ENCODE results near the gene KIF15. TPM values are rescaled to one million over a fixed set of nuclear protein-coding genes. Genes with fewer than 3 reads are reported as not detected.
"Not testable (repeated sequence)": the region's sequence is repeated elsewhere in the genome, so short reads cannot be mapped to it uniquely, and the experiment has no call there.

KIF15 gene
- polyA plus RNA-seq, 3 donors from 2014 or later, result 0.29 to 0.56 TPM; not detected in 1

GRCh38 chr3:44782891-44783290 lies 21.3 kb downstream of the KIF15 start:
- Mint-ChIP-seq H3K27me3 (ENCODE audit: low read depth in 3 of 3) (peaks cover 0 to 2% (median 0%) of the 10 kb centered on the region in 3 donors), H3K27ac (no peak overlapping the region), H3K9me3 (no peaks in the 10 kb centered on the region), H3K4me3 (no peak overlapping the region), H3K36me3 (peaks cover 0 to 3% (median 0%) of the 10 kb centered on the region in 3 donors), H3K4me1 (no peaks in the 10 kb centered on the region)
- DNase-seq, result no peak

GRCh38 chr3:44795197-44795596 lies 33.6 kb downstream of the KIF15 start:
- H3K9me3 Mint-ChIP-seq, result no peaks in the 10 kb centered on the region
- DNase-seq, result no peak
- peak overlapping the region in 1 of 6 donors; percentile 6 for H3K27ac Mint-ChIP-seq
- H3K4me3 Mint-ChIP-seq, result no peak overlapping the region
- no peaks in the 10 kb centered on the region for H3K27me3 Mint-ChIP-seq (ENCODE audit: low read depth in 3 of 3)
- H3K4me1 Mint-ChIP-seq, result no peaks in the 10 kb centered on the region
- peaks cover 0 to 9% (median 0%) of the 10 kb centered on the region in 3 donors for H3K36me3 Mint-ChIP-seq

GRCh38 chr3:44802011-44802410 lies 40.4 kb downstream of the KIF15 start:
- H3K36me3 Mint-ChIP-seq, result no peaks in the 10 kb centered on the region
- DNase-seq, result no peak
- H3K4me1 Mint-ChIP-seq, result no peaks in the 10 kb centered on the region
- H3K9me3 Mint-ChIP-seq, result no peaks in the 10 kb centered on the region
- H3K27me3 Mint-ChIP-seq (ENCODE audit: low read depth in 3 of 3), result no peaks in the 10 kb centered on the region
- no peak overlapping the region for H3K4me3 Mint-ChIP-seq
- H3K27ac Mint-ChIP-seq, result no peak overlapping the region

GRCh38 chr3:44803298-44803697 lies 41.7 kb downstream of the KIF15 start:
- Mint-ChIP-seq H3K9me3 (no peaks in the 10 kb centered on the region), H3K4me1 (no peaks in the 10 kb centered on the region), H3K27ac (no peak overlapping the region), H3K27me3 (ENCODE audit: low read depth in 3 of 3) (no peaks in the 10 kb centered on the region), H3K36me3 (no peaks in the 10 kb centered on the region), H3K4me3 (no peak overlapping the region)
- no peak for DNase-seq

GRCh38 chr3:44805960-44806359 lies 44.4 kb downstream of the KIF15 start:
- no peaks in the 10 kb centered on the region for H3K4me1 Mint-ChIP-seq
- no peak overlapping the region for H3K4me3 Mint-ChIP-seq
- H3K27ac Mint-ChIP-seq, result no peak overlapping the region
- no peaks in the 10 kb centered on the region for H3K27me3 Mint-ChIP-seq (ENCODE audit: low read depth in 3 of 3)
- peaks cover 0 to 3% (median 0%) of the 10 kb centered on the region in 3 donors for H3K36me3 Mint-ChIP-seq
- no peak for DNase-seq
- no peaks in the 10 kb centered on the region for H3K9me3 Mint-ChIP-seq

GRCh38 chr3:44814751-44815150 lies 53.2 kb downstream of the KIF15 start:
- Mint-ChIP-seq H3K4me1 (no peaks in the 10 kb centered on the region), H3K9me3 (no peaks in the 10 kb centered on the region), H3K27ac (no peak overlapping the region), H3K4me3 (no peak overlapping the region), H3K36me3 (peaks cover 0 to 21% (median 5%) of the 10 kb centered on the region in 3 donors), H3K27me3 (ENCODE audit: low read depth in 3 of 3) (peaks cover 0 to 1% (median 0%) of the 10 kb centered on the region in 3 donors)
- no peak for DNase-seq

GRCh38 chr3:44816334-44816733 lies 54.7 kb downstream of the KIF15 start:
- peaks cover 0 to 24% (median 5%) of the 10 kb centered on the region in 3 donors for H3K36me3 Mint-ChIP-seq
- DNase-seq; H3K27me3 Mint-ChIP-seq (ENCODE audit: low read depth in 3 of 3); H3K9me3 Mint-ChIP-seq; H3K4me1 Mint-ChIP-seq; H3K4me3 Mint-ChIP-seq; H3K27ac Mint-ChIP-seq: not testable (repeated sequence)

GRCh38 chr3:44821206-44821605 lies 59.6 kb downstream of the KIF15 start:
- H3K36me3 Mint-ChIP-seq, result peaks cover 0 to 36% (median 14%) of the 10 kb centered on the region in 3 donors
- not testable (repeated sequence) for H3K27me3 Mint-ChIP-seq (ENCODE audit: low read depth in 3 of 3); DNase-seq; H3K4me3 Mint-ChIP-seq; H3K9me3 Mint-ChIP-seq; H3K27ac Mint-ChIP-seq; H3K4me1 Mint-ChIP-seq

- no peak overlapping the region for H3K4me3 Mint-ChIP-seq
- H3K27ac Mint-ChIP-seq, result no peak overlapping the region
- peaks cover 0 to 2% (median 0%) of the 10 kb centered on the region in 6 donors for H3K9me3 Mint-ChIP-seq
- H3K27me3 Mint-ChIP-seq (ENCODE audit: low read depth in 3 of 3), result no peaks in the 10 kb centered on the region
- no peak for DNase-seq
- H3K4me1 Mint-ChIP-seq, result no peaks in the 10 kb centered on the region
- peaks cover 0 to 12% (median 9%) of the 10 kb centered on the region in 3 donors for H3K36me3 Mint-ChIP-seq
These were observed 63.8 kb downstream of the KIF15 start for GRCh38 chr3:44825264-44825925.

- Mint-ChIP-seq H3K27ac (no peak overlapping the region), H3K9me3 (peaks cover 0 to 2% (median 0%) of the 10 kb centered on the region in 6 donors), H3K27me3 (ENCODE audit: low read depth in 3 of 3) (no peaks in the 10 kb centered on the region), H3K4me1 (no peaks in the 10 kb centered on the region), H3K36me3 (peaks cover 0 to 12% (median 7%) of the 10 kb centered on the region in 3 donors), H3K4me3 (no peak overlapping the region)
- no peak for DNase-seq
These were observed 65.6 kb downstream of the KIF15 start for GRCh38 chr3:44827196-44827595.

- peaks cover 0 to 5% (median 5%) of the 10 kb centered on the region in 3 donors for H3K36me3 Mint-ChIP-seq
- no peak overlapping the region for H3K4me3 Mint-ChIP-seq
- H3K27me3 Mint-ChIP-seq (ENCODE audit: low read depth in 3 of 3), result no peaks in the 10 kb centered on the region
- H3K27ac Mint-ChIP-seq, result no peak overlapping the region
- H3K9me3 Mint-ChIP-seq, result peaks cover under 1 to 6% (median 3%) of the 10 kb centered on the region in 6 donors
- no peaks in the 10 kb centered on the region for H3K4me1 Mint-ChIP-seq
- no peak for DNase-seq
These were observed 69.6 kb downstream of the KIF15 start for GRCh38 chr3:44831232-44831631.

- DNase-seq, result no peak
- Mint-ChIP-seq H3K9me3 (peaks cover 7 to 13% (median 9%) of the 10 kb centered on the region in 6 donors), H3K36me3 (peaks cover 7 to 13% (median 13%) of the 10 kb centered on the region in 3 donors), H3K27me3 (ENCODE audit: low read depth in 3 of 3) (no peaks in the 10 kb centered on the region), H3K27ac (peak overlapping the region in 2 of 6 donors; percentile 17 to 75), H3K4me1 (no peaks in the 10 kb centered on the region), H3K4me3 (no peak overlapping the region)
These were observed 70.4 kb downstream of the KIF15 start for GRCh38 chr3:44832032-44832431.

GRCh38 chr3:44832965-44833364 lies 71.4 kb downstream of the KIF15 start:
- peaks cover 8 to 21% (median 16%) of the 10 kb centered on the region in 3 donors for H3K36me3 Mint-ChIP-seq
- H3K27ac Mint-ChIP-seq, result no peak overlapping the region
- H3K4me1 Mint-ChIP-seq, result no peaks in the 10 kb centered on the region
- H3K9me3 Mint-ChIP-seq, result peaks cover 8 to 16% (median 11%) of the 10 kb centered on the region in 6 donors
- no peaks in the 10 kb centered on the region for H3K27me3 Mint-ChIP-seq (ENCODE audit: low read depth in 3 of 3)
- no peak for DNase-seq
- H3K4me3 Mint-ChIP-seq, result no peak overlapping the region

- Mint-ChIP-seq H3K4me1 (no peaks in the 10 kb centered on the region), H3K4me3 (no peak overlapping the region), H3K36me3 (peaks cover 8 to 23% (median 16%) of the 10 kb centered on the region in 3 donors), H3K27me3 (ENCODE audit: low read depth in 3 of 3) (no peaks in the 10 kb centered on the region), H3K9me3 (peaks cover 8 to 16% (median 12%) of the 10 kb centered on the region in 6 donors), H3K27ac (no peak overlapping the region)
- no peak for DNase-seq
These were observed 71.8 kb downstream of the KIF15 start for GRCh38 chr3:44833394-44833793.

- H3K36me3 Mint-ChIP-seq, result peaks cover 8 to 28% (median 25%) of the 10 kb centered on the region in 3 donors
- no peak overlapping the region for H3K27ac Mint-ChIP-seq
- no peak for DNase-seq
- no peaks in the 10 kb centered on the region for H3K4me1 Mint-ChIP-seq
- H3K9me3 Mint-ChIP-seq, result peaks cover 8 to 16% (median 13%) of the 10 kb centered on the region in 6 donors
- no peaks in the 10 kb centered on the region for H3K27me3 Mint-ChIP-seq (ENCODE audit: low read depth in 3 of 3)
- no peak overlapping the region for H3K4me3 Mint-ChIP-seq
These were observed 74.1 kb downstream of the KIF15 start for GRCh38 chr3:44835684-44836083.

All from immature natural killer cell (primary cell).